Measurements from ENCODE around the gene SYNPR.
"Not testable (repeated sequence)": the region's sequence is repeated elsewhere in the genome, so short reads cannot be mapped to it uniquely, and the experiment has no call there.

Gene SYNPR

DNA sequence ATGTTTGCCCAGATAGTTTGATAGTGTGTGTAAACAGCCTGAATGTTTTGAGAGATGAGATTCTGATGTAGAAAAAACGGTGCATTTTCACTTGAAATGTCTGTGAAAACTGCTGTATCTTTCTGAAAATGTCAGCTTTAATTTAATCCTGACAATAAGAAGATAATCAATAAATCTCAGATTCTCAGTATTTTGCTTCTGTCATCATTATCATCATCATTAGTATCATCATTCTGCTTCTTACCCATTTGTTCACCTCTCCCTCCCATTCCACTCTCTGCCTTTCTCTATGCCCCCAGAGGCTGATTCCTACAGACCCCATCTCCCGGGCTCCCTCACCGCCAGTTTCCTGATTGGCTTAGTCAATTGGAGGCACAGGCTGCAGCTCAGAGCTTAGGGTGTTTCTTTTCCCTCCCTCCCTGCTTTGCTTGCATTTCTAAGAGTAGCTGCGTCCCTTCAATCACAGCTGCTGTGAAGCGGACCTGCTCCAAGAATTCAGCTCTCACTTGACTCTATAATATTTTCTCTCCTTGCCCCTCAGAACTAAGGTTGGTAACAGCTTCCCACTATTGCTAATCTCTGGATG lies 366.2 kb downstream of the SYNPR start:
- FAIRE-seq = no peak

DNA sequence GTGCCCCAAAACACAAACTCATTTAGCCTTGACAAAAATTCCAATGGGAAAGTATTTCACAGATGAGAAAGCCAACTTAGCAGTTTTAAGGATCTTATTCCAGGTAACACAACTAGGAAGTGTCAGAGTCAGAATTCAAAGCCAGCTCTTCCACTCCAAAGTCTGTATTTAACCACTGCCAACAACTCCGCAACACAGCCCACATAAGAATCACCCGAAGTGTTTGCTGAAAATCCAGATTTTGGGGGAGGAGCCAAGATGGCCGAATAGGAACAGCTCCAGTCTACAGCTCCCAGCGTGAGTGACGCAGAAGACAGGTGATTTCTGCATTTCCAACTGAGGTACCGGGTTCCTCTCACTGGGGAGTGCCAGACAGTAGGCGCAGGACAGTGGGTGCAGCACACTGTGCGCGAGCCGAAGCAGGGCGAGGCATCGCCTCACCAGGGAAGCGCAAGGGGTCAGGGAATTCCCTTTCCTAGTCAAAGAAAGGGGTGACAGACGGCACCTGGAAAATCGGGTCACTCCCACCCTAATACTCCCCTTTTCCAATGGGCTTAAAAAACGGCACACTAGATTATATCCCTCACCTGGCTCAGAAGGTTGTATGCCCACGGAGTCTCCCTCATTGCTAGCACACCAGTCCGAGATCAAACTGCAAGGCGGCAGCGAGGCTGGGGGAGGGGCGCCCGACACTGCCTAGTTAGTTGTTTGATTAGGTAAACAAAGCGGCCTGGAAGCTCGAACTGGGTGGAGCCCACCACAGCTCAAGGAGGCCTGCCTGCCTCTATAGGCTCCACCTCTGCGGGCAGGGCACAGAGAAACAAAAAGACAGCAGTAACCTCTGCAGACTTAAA lies 367.0 kb downstream of the SYNPR start:
- DNase-seq (ENCODE audit: insufficient read length, low spot score); FAIRE-seq: not testable (repeated sequence)

More for the DNA sequence above, 366.2 kb downstream of the SYNPR start:
- no peak for DNase-seq (ENCODE audit: insufficient read length, low spot score)
- no peak for TF ChIP-seq POLR2A (IDR thresholded peaks at IDR 0.05; ENCODE audit: low read depth, low read length)

DNA sequence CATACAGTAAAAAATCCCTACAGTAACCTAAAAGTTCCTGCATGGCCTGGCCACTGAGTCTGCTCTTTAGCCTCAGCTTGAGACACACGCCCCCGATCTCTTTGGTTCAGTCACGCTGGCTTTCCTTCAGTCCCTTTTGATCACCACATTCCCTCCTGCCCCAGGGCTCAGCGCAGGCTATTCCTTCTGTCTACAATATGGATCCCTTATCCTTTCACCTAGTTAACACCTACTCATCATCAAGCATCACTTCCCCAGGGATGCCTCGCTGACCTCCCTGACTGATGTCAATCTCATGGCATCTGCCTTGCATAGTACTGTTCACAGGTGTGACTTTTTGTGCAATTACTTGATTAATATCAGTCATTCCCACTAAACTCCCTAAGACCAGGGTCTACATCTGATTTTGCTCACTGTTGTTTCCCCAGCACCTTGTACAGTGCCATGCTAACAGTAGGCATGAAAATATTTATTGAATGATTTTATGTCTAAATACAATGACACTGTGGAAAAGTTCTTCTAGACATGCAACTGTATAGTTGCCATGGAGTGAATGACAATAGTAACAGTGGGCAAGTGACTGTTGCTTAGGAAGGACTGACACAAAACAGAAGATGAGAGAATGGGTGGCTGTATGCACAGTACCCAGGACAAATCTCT lies 374.1 kb downstream of the SYNPR start, which contains the start of gene SNTN:
TSS of gene SNTN (plus strand) at position 610 of the 660 bp plus-strand sequence. CDS start at position 623, 13 bp downstream.
- no peak for TF ChIP-seq POLR2A (IDR thresholded peaks at IDR 0.05; ENCODE audit: low read depth, low read length)
- FAIRE-seq (no peak), DNase-seq (ENCODE audit: insufficient read length, low spot score) (no peak)

DNA sequence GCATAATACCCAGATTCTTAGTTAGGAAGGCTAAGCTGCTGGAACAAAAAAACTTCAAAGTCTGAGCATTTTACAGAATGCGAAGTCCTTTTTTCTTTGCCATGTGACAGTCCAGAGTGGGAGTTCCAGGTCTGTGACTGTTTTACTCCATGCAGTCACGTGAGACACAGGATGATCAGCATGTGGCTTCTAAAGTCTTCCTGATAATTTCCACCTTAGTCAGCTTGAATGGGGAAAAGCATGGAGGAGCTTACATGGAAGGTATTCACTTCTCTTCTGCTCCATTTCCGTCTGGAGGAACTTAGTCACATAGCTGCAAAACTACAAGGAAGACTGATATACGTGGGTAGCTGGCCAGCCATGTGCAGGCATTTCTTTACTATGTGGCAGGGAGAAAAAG lies 376.1 kb downstream of the SYNPR start:
- no peak for FAIRE-seq
- DNase-seq (ENCODE audit: insufficient read length, low spot score) = no peak

DNA sequence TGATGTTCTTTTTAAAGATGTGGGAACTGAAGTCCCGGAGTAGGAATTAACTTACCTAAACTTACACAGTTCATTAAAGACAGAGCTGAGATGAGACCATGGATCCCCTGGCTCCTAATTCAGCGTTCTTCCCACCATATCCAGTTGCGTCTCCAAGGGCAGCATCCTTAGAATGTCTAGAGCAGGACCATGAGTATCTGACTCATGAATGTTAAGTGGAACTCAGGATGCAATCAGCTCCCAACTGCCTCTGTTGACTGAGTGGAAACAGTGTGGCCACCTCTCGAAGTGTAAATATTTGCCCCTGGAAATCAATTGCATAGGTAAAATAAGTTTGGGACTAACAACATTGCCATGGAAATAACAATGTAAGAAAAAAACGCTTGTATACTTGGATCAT lies 376.8 kb downstream of the SYNPR start:
- DNase-seq (ENCODE audit: insufficient read length, low spot score) (no peak), FAIRE-seq (no peak)
- no peak for TF ChIP-seq POLR2A (IDR thresholded peaks at IDR 0.05; ENCODE audit: low read depth, low read length)

More for the DNA sequence above, 376.1 kb downstream of the SYNPR start:
- TF ChIP-seq POLR2A (IDR thresholded peaks at IDR 0.05; ENCODE audit: low read depth, low read length) = no peak

DNA sequence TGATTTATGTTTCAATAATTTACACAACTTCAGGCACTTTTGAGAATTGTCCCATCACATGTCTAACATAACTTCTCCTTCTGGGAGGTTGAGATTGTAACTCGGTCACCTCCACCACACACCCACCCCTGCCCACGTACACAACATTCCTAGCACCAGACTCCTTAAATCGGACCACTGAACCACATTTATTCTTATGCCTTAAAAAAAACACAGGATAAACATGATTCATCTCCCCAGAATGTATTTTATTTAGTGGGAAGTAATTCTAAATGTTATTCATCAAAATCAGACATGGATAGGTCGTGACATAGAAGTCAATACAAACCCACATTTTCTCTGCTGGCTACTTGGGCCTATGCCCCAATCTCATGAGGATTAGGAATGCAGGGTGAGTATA lies 377.4 kb downstream of the SYNPR start:
- DNase-seq (ENCODE audit: insufficient read length, low spot score) = no peak
- TF ChIP-seq POLR2A (IDR thresholded peaks at IDR 0.05; ENCODE audit: low read depth, low read length) = no peak
- FAIRE-seq = no peak

DNA sequence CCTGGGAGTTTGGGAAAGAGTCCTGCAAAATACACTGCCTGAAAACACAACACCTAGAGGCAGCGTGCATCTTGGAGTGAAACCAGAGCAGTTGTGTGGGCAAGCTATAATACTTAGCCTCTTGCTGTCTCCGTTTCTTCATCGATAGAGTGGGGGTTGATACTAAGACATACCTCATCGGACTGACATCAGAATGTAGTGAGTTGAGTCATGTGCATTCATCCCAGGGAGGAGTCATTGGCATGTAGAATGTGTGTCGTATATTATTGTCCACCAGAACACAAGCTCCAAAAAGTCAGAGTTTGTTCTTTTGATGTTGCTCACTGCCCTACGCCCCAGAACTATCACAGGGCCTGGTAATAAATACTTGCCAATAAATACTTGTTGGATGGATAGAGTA lies 378.7 kb downstream of the SYNPR start:
- DNase-seq (ENCODE audit: insufficient read length, low spot score) = no peak
- TF ChIP-seq POLR2A (IDR thresholded peaks at IDR 0.05; ENCODE audit: low read depth, low read length) = no peak
- FAIRE-seq = no peak

DNA sequence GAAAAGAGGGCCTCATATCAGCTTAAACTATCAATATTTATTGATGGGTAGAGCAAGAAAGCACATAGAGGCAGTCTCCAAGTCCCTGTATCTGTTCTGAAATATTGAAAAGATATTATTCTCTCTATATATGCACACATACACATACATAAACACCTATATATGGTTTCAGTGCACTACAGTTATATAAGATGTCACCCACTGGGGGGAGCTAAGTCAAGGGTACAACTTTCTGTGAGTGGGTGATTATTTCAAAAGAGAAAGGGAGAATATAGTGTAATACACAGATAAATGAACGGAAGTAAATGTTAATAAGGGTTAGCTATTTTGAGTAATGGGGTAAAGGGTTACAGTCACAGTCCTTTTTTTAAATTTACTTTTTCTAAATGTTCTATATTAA lies 383.1 kb downstream of the SYNPR start:
- DNase-seq (ENCODE audit: insufficient read length, low spot score) = no peak
- TF ChIP-seq POLR2A (IDR thresholded peaks at IDR 0.05; ENCODE audit: low read depth, low read length) = no peak
- no peak for FAIRE-seq

DNA sequence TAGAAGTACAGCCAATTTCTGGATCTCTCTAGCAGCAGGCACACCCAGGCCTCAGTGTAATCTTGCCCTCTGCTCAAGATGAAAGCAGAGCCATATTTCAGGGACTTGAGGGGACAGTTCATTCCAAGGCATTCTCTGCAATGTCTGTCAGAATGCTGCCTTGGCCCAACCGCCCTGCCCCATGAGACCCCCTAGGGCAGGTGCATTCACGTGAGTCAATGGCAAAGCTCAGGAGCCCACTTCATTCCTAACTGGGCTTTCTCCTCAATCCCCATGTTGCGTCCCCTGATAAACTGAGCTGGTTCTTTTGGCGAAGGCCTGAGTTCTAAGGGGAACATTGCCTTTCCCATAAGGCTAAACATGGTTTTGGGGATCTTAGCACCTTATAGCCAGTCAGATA lies 383.9 kb downstream of the SYNPR start:
- no peak for TF ChIP-seq POLR2A (IDR thresholded peaks at IDR 0.05; ENCODE audit: low read depth, low read length)
- no peak for DNase-seq (ENCODE audit: insufficient read length, low spot score)
- FAIRE-seq = no peak

DNA sequence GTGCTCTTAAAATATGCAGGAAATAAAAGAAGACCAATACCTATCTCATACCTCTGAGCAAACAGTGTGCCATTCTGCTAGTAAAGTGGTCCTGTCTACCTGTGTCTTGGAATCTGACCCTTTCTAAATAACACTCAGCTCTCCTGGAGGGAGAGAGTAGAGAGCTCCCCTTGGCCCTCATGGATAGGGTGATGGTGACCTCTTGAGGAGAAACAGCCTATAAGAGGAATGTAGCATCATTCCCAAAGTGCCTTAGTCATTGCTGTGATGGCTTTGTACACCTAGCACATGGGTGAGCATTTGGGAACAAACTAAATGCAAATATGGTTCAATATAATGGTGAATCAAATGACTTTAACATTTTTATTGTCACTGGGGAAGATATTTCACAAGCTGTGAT lies 384.4 kb downstream of the SYNPR start:
- DNase-seq (ENCODE audit: insufficient read length, low spot score) (no peak), FAIRE-seq (no peak)
- TF ChIP-seq POLR2A (IDR thresholded peaks at IDR 0.05; ENCODE audit: low read depth, low read length) = no peak

All from H54 (cell line).